GM12878 (cell line): ENCODE data around the gene SETD6. TPM values are rescaled to one million over a fixed set of nuclear protein-coding genes. Genes with fewer than 3 reads are reported as not detected.

Experiments used
- ATAC-seq: fragments of 200-7000 bp; cut with Tn5 transposase; 3 replicates; pipeline ENCODE4 v1.9.1; 2020; ENCODE audit warnings: mild to moderate bottlenecking, moderate library complexity
- BruUV-seq: library from RNA; stranded (reverse); fragments of 400-500 nt; replicated peaks from 2 replicates; lab custom pipeline; 2021; lab: Mats Ljungman, UMichigan
- CTCF ChIA-PET: fragments of 300-600 bp; sonication (Branson Sonifier 250); formaldehyde crosslinking; extraction: SDS; loops from one replicate; lab custom pipeline; 2021; ENCODE audit warnings: inconsistent platforms; lab: Yijun Ruan, JAX
- POLR2A ChIA-PET: fragments of 350-600 bp; formaldehyde crosslinking; extraction: SDS; loops from one replicate; lab custom pipeline; 2021; ENCODE audit warnings: inconsistent platforms; lab: Charles Lee
- RAD21 ChIA-PET: fragments of 300-600 bp; sonication (Branson Sonifier 250); formaldehyde crosslinking; loops from one replicate; lab custom pipeline; 2023; ENCODE audit warnings: antibody characterized with exemption; ENCODE audit not compliant: unreplicated experiment; lab: Charles Lee
- SMC1A ChIA-PET: fragments of 300-600 bp; sonication (Branson Sonifier 250); formaldehyde crosslinking; loops from one replicate; lab custom pipeline; 2023; ENCODE audit not compliant: unreplicated experiment, uncharacterized antibody; lab: Charles Lee
- DNase-seq: peaks from one replicate; pipeline ENCODE4 v3.0.0-alpha.2; 2011; ENCODE audit warnings: low read depth, low spot score
- FAIRE-seq: peaks from 3 replicates; lab custom pipeline; 2011; peaks lifted over from hg19 to GRCh38; lab: Jason Lieb, UNC
- H2AFZ ChIP-seq: 2 replicates; pipeline ENCODE4 v1.6.0; 2011; ENCODE audit warnings: low read depth, low read length, control low read depth; ENCODE audit not compliant: control insufficient read depth
- H3K27ac ChIP-seq: 2 replicates; pipeline ENCODE4 v1.5.1; 2011; ENCODE audit warnings: control low read depth; ENCODE audit not compliant: control insufficient read depth, insufficient read depth
- H3K27me3 ChIP-seq, 2 experiments: replicated peaks in 1 of 2; 2 replicates each; pipeline versions ENCODE4 v1.6.0 to v1.6.1; 2011; ENCODE audit warnings: low read length in 1 of 2; ENCODE audit not compliant: control insufficient read depth in 2 of 2, insufficient read depth in 2 of 2
- H3K36me3 ChIP-seq, 2 experiments: 2 replicates each; pipeline ENCODE4 v1.5.1; 2011; ENCODE audit warnings: low read length in 1 of 2; ENCODE audit not compliant: control insufficient read depth in 2 of 2, insufficient read depth in 2 of 2
- H3K4me1 ChIP-seq: 2 replicates; pipeline ENCODE4 v1.6.1; 2011; ENCODE audit warnings: mild to moderate bottlenecking, low read length, moderate library complexity, mixed read lengths; ENCODE audit not compliant: control insufficient read depth, insufficient read depth
- H3K4me2 ChIP-seq: 2 replicates; pipeline ENCODE4 v1.6.0; 2011; ENCODE audit warnings: control low read depth; ENCODE audit not compliant: control insufficient read depth, insufficient read depth
- H3K4me3 ChIP-seq: fragments of 200-600 bp; sonication (generic); 2 replicates; pipeline ENCODE4 v1.5.1; 2016
- H3K79me2 ChIP-seq: 2 replicates; pipeline ENCODE4 v1.6.0; 2011; ENCODE audit warnings: low read length; ENCODE audit not compliant: control insufficient read depth, insufficient read depth
- H3K9ac ChIP-seq: 2 replicates; pipeline ENCODE4 v1.8.0; 2011; ENCODE audit warnings: low read length, control low read depth, mixed read lengths; ENCODE audit not compliant: control insufficient read depth, insufficient read depth
- H3K9me3 ChIP-seq: replicated peaks from 3 replicates; pipeline ENCODE4 v1.5.1; 2011; ENCODE audit warnings: mild to moderate bottlenecking, low read length; ENCODE audit not compliant: control insufficient read depth, insufficient read depth
- H4K20me1 ChIP-seq: 2 replicates; pipeline ENCODE4 v1.6.0; 2011; ENCODE audit not compliant: control insufficient read depth, insufficient read depth
- CEBPB ChIP-seq, 2 experiments: fragments of 150-350 bp in 1 of 2; IDR thresholded peaks; 2 replicates each; pipeline ENCODE4 v1.6.1; 2012 to 2014; ENCODE audit warnings: low read depth in 2 of 2, low read length in 2 of 2, borderline replicate concordance in 1 of 2, inconsistent platforms in 1 of 2
- EP300 ChIP-seq, 2 experiments: fragments of 150-350 bp in 1 of 2; IDR thresholded peaks; 2 replicates each; pipeline ENCODE4 v1.6.1; 2011 to 2012; ENCODE audit warnings: low read depth in 2 of 2, low read length in 2 of 2, borderline replicate concordance in 1 of 2, improper control_type of control experiment in 1 of 2, inconsistent platforms in 1 of 2; ENCODE audit not compliant: control insufficient read depth in 1 of 2
- HCFC1 ChIP-seq: fragments of 150-350 bp; IDR thresholded peaks from 2 replicates; pipeline ENCODE4 v1.6.1; 2014; ENCODE audit warnings: low read length
- MEF2B ChIP-seq: fragments of 450-650 bp; IDR thresholded peaks from 2 replicates; pipeline ENCODE4 v1.6.1; 2018; ENCODE audit warnings: mild to moderate bottlenecking, moderate library complexity; ENCODE audit not compliant: partially characterized antibody, poor library complexity, severe bottlenecking
- MTA2 ChIP-seq: fragments of 450-650 bp; IDR thresholded peaks from 2 replicates; pipeline ENCODE4 v1.6.1; 2016; ENCODE audit warnings: low read depth, mild to moderate bottlenecking, moderate library complexity
- MXI1 ChIP-seq: fragments of 150-350 bp; IDR thresholded peaks from 2 replicates; pipeline ENCODE4 v1.6.1; 2011; ENCODE audit warnings: low read depth, mild to moderate bottlenecking, inconsistent platforms, low read length, improper control_type of control experiment
- MYB ChIP-seq: fragments of 150-350 bp; IDR thresholded peaks from 2 replicates; pipeline ENCODE4 v1.6.1; 2014; ENCODE audit warnings: mild to moderate bottlenecking, low read depth, low read length, borderline replicate concordance
- PML ChIP-seq: IDR thresholded peaks from 2 replicates; pipeline ENCODE4 v1.6.1; 2012; ENCODE audit warnings: low read length, inconsistent platforms
- POLR2AphosphoS5 ChIP-seq: IDR thresholded peaks from 2 replicates; pipeline ENCODE4 v1.6.1; 2011; ENCODE audit warnings: mild to moderate bottlenecking, low read length, inconsistent platforms
- SUZ12 ChIP-seq: fragments of 200-600 bp; sonication (generic); IDR thresholded peaks from one replicate; pipeline ENCODE4 v1.6.1; 2018; ENCODE audit warnings: antibody characterized with exemption, mild to moderate bottlenecking; ENCODE audit not compliant: unreplicated experiment
- WGBS: methylation state at CpG from one replicate; pipeline ENCODE4 v1.1.6; 2016; ENCODE audit warnings: low lambda C conversion rate; ENCODE audit not compliant: insufficient replicate concordance, insufficient coverage; ENCODE audit errors: missing lambda C conversion rate; 5-methylcytosine and 5-hydroxymethylcytosine counted together
- in situ Hi-C: fragments of 300-500 bp; cut with MboI; formaldehyde crosslinking; loops from 9 replicates; pipeline ENCODE4 v1.14.3; 2018; ENCODE audit warnings: mixed read lengths
- intact Hi-C: fragments of 100-400 bp; cut with micrococcal nuclease; formaldehyde crosslinking; loops from one replicate; pipeline ENCODE4 v1.14.2; 2022; ENCODE audit not compliant: unreplicated experiment
- polyA plus RNA-seq, 11 experiments: library from polyadenylated mRNA; depleted of rRNA in 4 of 11; unstranded in 6 of 11; stranded (reverse) in 5 of 11; fragments of >200 nt; fragmentation: Nextera tagmentation in 4 of 11; fragmentation: Illumina TruSeq in 1 of 11; extraction: Ambion mirVana in 4 of 11; extraction: Trizol in 1 of 11; gene quantifications; 1 replicate in 1 of 11; 2 replicates in 10 of 11; pipeline versions ENCODE4 v1.2.1 to v1.2.3, GENCODE V29; 2011 to 2016; ENCODE audit warnings: inconsistent platforms in 2 of 11, missing spikeins in 2 of 11, low read depth in 1 of 11
- total RNA-seq, 4 experiments: library from RNA; depleted of rRNA in 3 of 4; stranded (reverse); fragments of >200 nt in 3 of 4; fragmentation: Illumina TruSeq in 1 of 4; extraction: Trizol in 1 of 4; gene quantifications; 2 replicates each; pipeline versions ENCODE4 v1.2.1 to v1.2.3, GENCODE V29; 2013 to 2021
- TF ChIP-seq, protein P1 (sequence below): fragments of 450-650 bp; IDR thresholded peaks from 2 replicates; pipeline ENCODE4 v1.6.1; 2018; ENCODE audit warnings: borderline replicate concordance, mild to moderate bottlenecking; ENCODE audit not compliant: partially characterized antibody
- TF ChIP-seq, protein P2 (sequence below): IDR thresholded peaks from 2 replicates; pipeline ENCODE4 v1.6.1; 2011; ENCODE audit warnings: borderline replicate concordance, low read depth, mild to moderate bottlenecking, moderate library complexity, low read length; ENCODE audit not compliant: insufficient read depth, poor library complexity, severe bottlenecking
- TF ChIP-seq, protein P3 (sequence below): fragments of 450-650 bp; formaldehyde crosslinking; IDR thresholded peaks from 2 replicates; pipeline ENCODE4 v1.4.0; 2022; ENCODE audit warnings: mild to moderate bottlenecking, moderate library complexity

SETD6 gene
- total and polyA plus RNA-seq, 10 of the 15 experiments (the other 5 are each of a cell fraction or from before 2014, with no cell fraction given) = 8.2 to 23.8 (median 16.2) TPM

DNA sequence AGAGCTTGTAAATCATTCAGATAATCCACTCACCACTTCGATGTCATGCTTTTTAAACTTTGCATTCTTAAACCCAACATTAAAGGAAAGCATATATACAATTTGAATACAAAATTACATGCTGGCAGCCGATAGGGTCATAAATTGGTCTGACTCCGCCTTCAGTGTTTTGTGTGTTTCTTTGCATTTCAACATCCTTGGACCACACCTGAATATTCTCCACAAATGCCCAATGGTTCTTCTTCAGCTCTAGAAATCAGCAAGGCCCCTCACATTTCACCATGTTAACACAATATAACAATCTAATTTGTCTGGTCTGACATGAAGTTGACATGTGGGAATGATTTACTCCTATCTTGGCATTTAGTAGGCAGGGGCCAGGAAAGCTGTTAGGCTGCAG lies 17.1 kb downstream of the SETD6 start:
- CTCF ChIA-PET = no interaction called here
- intact Hi-C loops = no loop called here
- no peak for TF ChIP-seq PML
- no peak for TF ChIP-seq CEBPB (IDR thresholded peaks at IDR 0.05; ENCODE audit: borderline replicate concordance in 1 of 2, low read depth in 2 of 2, low read length in 2 of 2)
- no peak for TF ChIP-seq HCFC1
- TF ChIP-seq, protein P1, sequence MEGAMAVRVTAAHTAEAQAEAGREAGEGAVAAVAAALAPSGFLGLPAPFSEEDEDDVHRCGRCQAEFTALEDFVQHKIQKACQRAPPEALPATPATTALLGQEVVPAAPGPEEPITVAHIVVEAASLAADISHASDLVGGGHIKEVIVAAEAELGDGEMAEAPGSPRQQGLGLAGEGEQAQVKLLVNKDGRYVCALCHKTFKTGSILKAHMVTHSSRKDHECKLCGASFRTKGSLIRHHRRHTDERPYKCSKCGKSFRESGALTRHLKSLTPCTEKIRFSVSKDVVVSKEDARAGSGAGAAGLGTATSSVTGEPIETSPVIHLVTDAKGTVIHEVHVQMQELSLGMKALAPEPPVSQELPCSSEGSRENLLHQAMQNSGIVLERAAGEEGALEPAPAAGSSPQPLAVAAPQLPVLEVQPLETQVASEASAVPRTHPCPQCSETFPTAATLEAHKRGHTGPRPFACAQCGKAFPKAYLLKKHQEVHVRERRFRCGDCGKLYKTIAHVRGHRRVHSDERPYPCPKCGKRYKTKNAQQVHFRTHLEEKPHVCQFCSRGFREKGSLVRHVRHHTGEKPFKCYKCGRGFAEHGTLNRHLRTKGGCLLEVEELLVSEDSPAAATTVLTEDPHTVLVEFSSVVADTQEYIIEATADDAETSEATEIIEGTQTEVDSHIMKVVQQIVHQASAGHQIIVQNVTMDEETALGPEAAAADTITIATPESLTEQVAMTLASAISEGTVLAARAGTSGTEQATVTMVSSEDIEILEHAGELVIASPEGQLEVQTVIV = no peak
- no peak for TF ChIP-seq MEF2B
- TF ChIP-seq MYB = no peak
- no peak for TF ChIP-seq POLR2AphosphoS5
- TF ChIP-seq, protein P2, sequence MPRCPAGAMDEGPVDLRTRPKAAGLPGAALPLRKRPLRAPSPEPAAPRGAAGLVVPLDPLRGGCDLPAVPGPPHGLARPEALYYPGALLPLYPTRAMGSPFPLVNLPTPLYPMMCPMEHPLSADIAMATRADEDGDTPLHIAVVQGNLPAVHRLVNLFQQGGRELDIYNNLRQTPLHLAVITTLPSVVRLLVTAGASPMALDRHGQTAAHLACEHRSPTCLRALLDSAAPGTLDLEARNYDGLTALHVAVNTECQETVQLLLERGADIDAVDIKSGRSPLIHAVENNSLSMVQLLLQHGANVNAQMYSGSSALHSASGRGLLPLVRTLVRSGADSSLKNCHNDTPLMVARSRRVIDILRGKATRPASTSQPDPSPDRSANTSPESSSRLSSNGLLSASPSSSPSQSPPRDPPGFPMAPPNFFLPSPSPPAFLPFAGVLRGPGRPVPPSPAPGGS = no peak
- TF ChIP-seq MTA2 = no peak
- TF ChIP-seq MXI1 = no peak
- no peak for TF ChIP-seq SUZ12
- TF ChIP-seq EP300 (IDR thresholded peaks at IDR 0.05; ENCODE audit: borderline replicate concordance in 1 of 2, control insufficient read depth in 1 of 2, low read depth in 2 of 2, low read length in 2 of 2) = no peak
- TF ChIP-seq, protein P3, sequence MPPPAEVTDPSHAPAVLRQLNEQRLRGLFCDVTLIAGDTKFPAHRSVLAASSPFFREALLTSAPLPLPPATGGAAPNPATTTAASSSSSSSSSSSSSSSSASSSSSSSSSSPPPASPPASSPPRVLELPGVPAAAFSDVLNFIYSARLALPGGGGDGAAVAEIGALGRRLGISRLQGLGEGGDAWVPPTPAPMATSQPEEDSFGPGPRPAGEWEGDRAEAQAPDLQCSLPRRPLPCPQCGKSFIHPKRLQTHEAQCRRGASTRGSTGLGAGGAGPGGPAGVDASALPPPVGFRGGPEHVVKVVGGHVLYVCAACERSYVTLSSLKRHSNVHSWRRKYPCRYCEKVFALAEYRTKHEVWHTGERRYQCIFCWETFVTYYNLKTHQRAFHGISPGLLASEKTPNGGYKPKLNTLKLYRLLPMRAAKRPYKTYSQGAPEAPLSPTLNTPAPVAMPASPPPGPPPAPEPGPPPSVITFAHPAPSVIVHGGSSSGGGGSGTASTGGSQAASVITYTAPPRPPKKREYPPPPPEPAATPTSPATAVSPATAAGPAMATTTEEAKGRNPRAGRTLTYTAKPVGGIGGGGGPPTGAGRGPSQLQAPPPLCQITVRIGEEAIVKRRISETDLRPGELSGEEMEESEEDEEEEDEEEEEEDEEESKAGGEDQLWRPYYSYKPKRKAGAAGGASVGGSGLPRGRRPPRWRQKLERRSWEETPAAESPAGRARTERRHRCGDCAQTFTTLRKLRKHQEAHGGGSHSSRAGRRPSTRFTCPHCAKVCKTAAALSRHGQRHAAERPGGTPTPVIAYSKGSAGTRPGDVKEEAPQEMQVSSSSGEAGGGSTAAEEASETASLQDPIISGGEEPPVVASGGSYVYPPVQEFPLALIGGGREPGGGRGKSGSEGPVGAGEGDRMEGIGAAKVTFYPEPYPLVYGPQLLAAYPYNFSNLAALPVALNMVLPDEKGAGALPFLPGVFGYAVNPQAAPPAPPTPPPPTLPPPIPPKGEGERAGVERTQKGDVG (CRISPR knock-in tag) = no peak

More for the DNA sequence above, 17.1 kb downstream of the SETD6 start:
- no peak overlapping the region for H3K4me3 ChIP-seq
- no peak overlapping the region for H3K9ac ChIP-seq
- WGBS = 98% methylated on average over 3 of the region's 3 CpGs
- FAIRE-seq (no peak), ATAC-seq (no peak), DNase-seq (no peak)
- H2AFZ ChIP-seq = no peak overlapping the region
- H3K27ac ChIP-seq = no peak overlapping the region
- no peaks in the 10 kb centered on the region for H4K20me1 ChIP-seq
- H3K36me3 ChIP-seq = peaks cover 14 to 52% of the 10 kb centered on the region in 2 experiments
- H3K27me3 ChIP-seq = no peaks in the 10 kb centered on the region
- ChIA-PET POLR2A (interaction anchor here (0.5 kb wide), 1 partner anchor 62 kb away, joined by 3 read pairs; no protein-coding TSS in a partner anchor), RAD21 (no interaction called here), SMC1A (interaction anchor here (1.3 kb wide), 1 partner anchor 14 kb away, joined by 3 read pairs; no protein-coding TSS in a partner anchor)
- H3K79me2 ChIP-seq = no peaks in the 10 kb centered on the region
- H3K4me1 ChIP-seq = no peaks in the 10 kb centered on the region
- H3K9me3 ChIP-seq = no peaks in the 10 kb centered on the region
- H3K4me2 ChIP-seq = no peak overlapping the region
- no TSS peak for BruUV-seq
- in situ Hi-C loops = loop anchor here (5.0 kb wide), 1 partner anchor 45 kb away; no protein-coding TSS in a partner anchor
